ENCODE measurements around the gene PARP16.
"Not testable (repeated sequence)": the region's sequence is repeated elsewhere in the genome, so short reads cannot be mapped to it uniquely, and the experiment has no call there.

Gene PARP16

GRCh38 chr15:65233696-65234095 lies 53.0 kb downstream of the PARP16 start:
- H3K36me3 ChIP-seq = no peaks in the 10 kb centered on the region
- no peak overlapping the region for H3K4me3 ChIP-seq (ENCODE audit: low read depth, low read length)
- DNase-seq = no peak
- TF ChIP-seq CTCF (IDR thresholded peaks at IDR 0.05; ENCODE audit: low read depth, low read length) = no peak
- H3K27ac ChIP-seq = no peak overlapping the region
- no peaks in the 10 kb centered on the region for H3K27me3 ChIP-seq (ENCODE audit: insufficient read depth, low read depth, severe bottlenecking)
- no peaks in the 10 kb centered on the region for H3K9me3 ChIP-seq (ENCODE audit: severe bottlenecking)

- Histone ChIP-seq H3K27me3 (ENCODE audit: insufficient read depth, low read depth, severe bottlenecking) (no peaks in the 10 kb centered on the region), H3K4me3 (ENCODE audit: low read depth, low read length) (no peak overlapping the region), H3K9me3 (ENCODE audit: severe bottlenecking) (no peaks in the 10 kb centered on the region), H3K27ac (no peak overlapping the region), H3K36me3 (no peaks in the 10 kb centered on the region)
- DNase-seq = no peak
- TF ChIP-seq CTCF (IDR thresholded peaks at IDR 0.05; ENCODE audit: low read depth, low read length) = no peak
Observed at GRCh38 chr15:65232520-65232919, 54.2 kb downstream of the PARP16 start.

GRCh38 chr15:65231306-65231705 lies 55.4 kb downstream of the PARP16 start:
- DNase-seq = no peak
- Histone ChIP-seq H3K27ac (no peak overlapping the region), H3K4me3 (ENCODE audit: low read depth, low read length) (no peak overlapping the region)

GRCh38 chr15:65226901-65227300 lies 59.8 kb downstream of the PARP16 start:
- not testable (repeated sequence) for DNase-seq; H3K27ac ChIP-seq; H3K9me3 ChIP-seq (ENCODE audit: severe bottlenecking); H3K36me3 ChIP-seq; H3K27me3 ChIP-seq (ENCODE audit: insufficient read depth, low read depth, severe bottlenecking); H3K4me3 ChIP-seq (ENCODE audit: low read depth, low read length)

More at GRCh38 chr15:65231306-65231705, 55.4 kb downstream of the PARP16 start:
- TF ChIP-seq CTCF (IDR thresholded peaks at IDR 0.05; ENCODE audit: low read depth, low read length) = no peak
- Histone ChIP-seq H3K9me3 (ENCODE audit: severe bottlenecking) (no peaks in the 10 kb centered on the region), H3K36me3 (no peaks in the 10 kb centered on the region), H3K27me3 (ENCODE audit: insufficient read depth, low read depth, severe bottlenecking) (no peaks in the 10 kb centered on the region)

GRCh38 chr15:65226221-65226620 lies 60.5 kb downstream of the PARP16 start:
- no peak for DNase-seq
- no peaks in the 10 kb centered on the region for H3K36me3 ChIP-seq
- TF ChIP-seq CTCF (IDR thresholded peaks at IDR 0.05; ENCODE audit: low read depth, low read length) = no peak
- no peaks in the 10 kb centered on the region for H3K27me3 ChIP-seq (ENCODE audit: insufficient read depth, low read depth, severe bottlenecking)
- H3K4me3 ChIP-seq (ENCODE audit: low read depth, low read length) = no peak overlapping the region
- H3K27ac ChIP-seq = no peak overlapping the region
- H3K9me3 ChIP-seq (ENCODE audit: severe bottlenecking) = no peaks in the 10 kb centered on the region

- no peak for TF ChIP-seq CTCF (IDR thresholded peaks at IDR 0.05; ENCODE audit: low read depth, low read length)
- Histone ChIP-seq H3K9me3 (ENCODE audit: severe bottlenecking) (no peaks in the 10 kb centered on the region), H3K36me3 (no peaks in the 10 kb centered on the region), H3K27me3 (ENCODE audit: insufficient read depth, low read depth, severe bottlenecking) (no peaks in the 10 kb centered on the region), H3K27ac (no peak overlapping the region), H3K4me3 (ENCODE audit: low read depth, low read length) (no peak overlapping the region)
- DNase-seq = no peak
Observed at GRCh38 chr15:65223996-65224395, 62.7 kb downstream of the PARP16 start.
